Activated naive CD4-positive, alpha-beta T cell treated with anti-CD3 and anti-CD28 coated beads, Interleukin-2, amount 10 ng/mL, durations not matched to agents 5 hours and 36 hours (primary cell): ENCODE results near the gene MYO15A. TPM values are rescaled to one million over a fixed set of nuclear protein-coding genes. Genes with fewer than 3 reads are reported as not detected.

ENCODE experiments used
- total RNA-seq, 2 experiments: library from RNA; stranded (reverse); gene quantifications; one replicate each; pipeline ENCODE4 v1.2.3, GENCODE V29; 2021

The MYO15A gene, protein sequence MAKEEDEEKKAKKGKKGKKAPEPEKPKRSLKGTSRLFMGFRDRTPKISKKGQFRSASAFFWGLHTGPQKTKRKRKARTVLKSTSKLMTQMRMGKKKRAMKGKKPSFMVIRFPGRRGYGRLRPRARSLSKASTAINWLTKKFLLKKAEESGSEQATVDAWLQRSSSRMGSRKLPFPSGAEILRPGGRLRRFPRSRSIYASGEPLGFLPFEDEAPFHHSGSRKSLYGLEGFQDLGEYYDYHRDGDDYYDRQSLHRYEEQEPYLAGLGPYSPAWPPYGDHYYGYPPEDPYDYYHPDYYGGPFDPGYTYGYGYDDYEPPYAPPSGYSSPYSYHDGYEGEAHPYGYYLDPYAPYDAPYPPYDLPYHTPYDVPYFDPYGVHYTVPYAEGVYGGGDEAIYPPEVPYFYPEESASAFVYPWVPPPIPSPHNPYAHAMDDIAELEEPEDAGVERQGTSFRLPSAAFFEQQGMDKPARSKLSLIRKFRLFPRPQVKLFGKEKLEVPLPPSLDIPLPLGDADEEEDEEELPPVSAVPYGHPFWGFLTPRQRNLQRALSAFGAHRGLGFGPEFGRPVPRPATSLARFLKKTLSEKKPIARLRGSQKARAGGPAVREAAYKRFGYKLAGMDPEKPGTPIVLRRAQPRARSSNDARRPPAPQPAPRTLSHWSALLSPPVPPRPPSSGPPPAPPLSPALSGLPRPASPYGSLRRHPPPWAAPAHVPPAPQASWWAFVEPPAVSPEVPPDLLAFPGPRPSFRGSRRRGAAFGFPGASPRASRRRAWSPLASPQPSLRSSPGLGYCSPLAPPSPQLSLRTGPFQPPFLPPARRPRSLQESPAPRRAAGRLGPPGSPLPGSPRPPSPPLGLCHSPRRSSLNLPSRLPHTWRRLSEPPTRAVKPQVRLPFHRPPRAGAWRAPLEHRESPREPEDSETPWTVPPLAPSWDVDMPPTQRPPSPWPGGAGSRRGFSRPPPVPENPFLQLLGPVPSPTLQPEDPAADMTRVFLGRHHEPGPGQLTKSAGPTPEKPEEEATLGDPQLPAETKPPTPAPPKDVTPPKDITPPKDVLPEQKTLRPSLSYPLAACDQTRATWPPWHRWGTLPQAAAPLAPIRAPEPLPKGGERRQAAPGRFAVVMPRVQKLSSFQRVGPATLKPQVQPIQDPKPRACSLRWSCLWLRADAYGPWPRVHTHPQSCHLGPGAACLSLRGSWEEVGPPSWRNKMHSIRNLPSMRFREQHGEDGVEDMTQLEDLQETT (N-terminal part only)
- under 1 TPM; 0.38 to 0.55 TPM for total RNA-seq

DNA sequence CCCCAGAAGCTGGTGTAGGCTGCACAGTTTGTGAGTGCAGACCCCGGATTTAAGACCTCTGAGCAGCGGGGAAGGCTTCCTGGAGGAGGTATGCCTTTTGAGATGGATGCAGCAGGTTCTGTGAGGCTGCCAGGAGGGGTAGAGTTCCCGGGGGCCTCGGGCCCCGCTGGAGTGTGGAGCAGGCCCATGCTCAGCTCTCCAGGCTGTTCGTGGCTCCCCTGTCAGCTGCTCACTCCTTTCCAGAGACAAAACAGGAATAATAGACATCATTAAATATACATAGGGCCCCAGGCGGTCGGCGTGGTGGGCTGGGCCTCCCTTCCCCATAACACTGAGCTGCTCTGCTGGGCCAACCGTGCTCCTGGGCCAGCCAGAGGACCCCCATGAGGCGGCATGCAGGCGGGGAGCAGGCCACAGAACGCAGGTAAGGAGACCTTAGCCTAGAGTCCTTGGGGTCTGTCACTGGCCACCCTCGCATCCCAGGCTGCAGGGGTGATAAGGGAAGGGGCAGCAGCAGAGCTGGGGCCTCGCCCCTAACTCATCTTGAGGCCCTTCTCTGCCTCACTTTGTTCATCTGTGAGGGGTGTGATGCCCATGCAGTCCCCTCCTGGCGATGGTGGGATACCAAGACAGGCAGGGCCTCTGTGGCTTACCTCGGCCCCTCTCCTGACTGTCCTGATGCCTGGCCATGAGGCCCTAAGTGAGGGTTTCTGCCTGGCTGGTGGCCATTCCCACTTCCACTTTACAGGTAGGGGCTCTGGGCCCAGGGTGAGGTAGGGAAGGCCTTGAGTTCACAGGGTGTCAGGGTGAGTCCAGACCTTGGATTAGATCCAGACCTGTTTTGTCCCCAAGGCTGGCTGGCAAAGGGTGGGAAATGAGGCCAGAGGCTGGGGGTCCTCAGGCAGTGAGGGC is at the start of gene MYO15A:
Gene MYO15A (plus strand): TSS at position 356 of the 912 bp plus-strand sequence. CDS start 10,045 bp downstream, outside the sequence.

DNA sequence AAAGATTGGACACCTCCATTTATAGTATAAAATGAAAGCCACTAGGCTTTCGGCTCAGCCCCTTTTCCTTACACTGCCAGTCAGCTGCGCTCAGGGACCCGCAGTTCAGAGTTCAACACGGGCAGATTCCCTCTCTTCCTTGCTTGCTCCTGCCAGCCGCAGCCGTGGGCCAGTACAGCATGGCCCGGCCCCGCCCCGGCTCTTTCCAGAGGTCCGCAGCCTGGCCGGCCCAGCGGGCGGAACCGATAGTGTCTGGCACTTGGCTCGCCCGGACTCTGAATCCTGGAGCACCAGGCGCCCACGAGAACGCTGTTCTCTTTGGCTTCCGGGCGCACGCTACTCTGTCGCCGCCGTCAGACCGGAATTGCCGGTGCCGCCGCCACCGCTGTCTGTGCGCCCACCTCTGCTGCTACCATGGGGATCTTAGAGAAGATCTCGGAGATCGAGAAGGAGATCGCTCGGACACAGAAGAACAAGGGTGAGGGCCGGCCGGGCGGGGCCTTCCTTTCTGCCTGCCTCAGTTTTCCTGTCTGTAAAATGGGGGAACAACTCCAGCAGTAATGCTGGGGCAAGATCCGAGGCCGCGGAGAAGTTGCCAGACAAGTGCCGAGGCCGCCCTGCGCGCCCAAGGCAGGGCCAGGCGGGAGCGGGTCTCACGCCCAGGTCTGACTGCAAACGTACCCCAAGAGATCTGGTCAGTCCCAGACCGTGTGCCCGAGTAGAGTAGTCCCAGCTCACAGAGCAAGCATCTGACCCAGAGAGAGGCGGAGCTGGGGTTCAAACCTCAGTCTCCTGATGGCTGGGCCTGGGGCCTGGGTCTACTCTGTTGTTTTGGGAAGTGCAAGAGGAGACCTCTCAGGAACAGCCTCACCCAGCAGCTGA is 20.7 kb upstream of the MYO15A start, which contains the start of gene DRG2:
Gene DRG2 (plus strand): TSS at position 339 of the 882 bp plus-strand sequence. CDS start 76 bp downstream, at position 415.

DNA sequence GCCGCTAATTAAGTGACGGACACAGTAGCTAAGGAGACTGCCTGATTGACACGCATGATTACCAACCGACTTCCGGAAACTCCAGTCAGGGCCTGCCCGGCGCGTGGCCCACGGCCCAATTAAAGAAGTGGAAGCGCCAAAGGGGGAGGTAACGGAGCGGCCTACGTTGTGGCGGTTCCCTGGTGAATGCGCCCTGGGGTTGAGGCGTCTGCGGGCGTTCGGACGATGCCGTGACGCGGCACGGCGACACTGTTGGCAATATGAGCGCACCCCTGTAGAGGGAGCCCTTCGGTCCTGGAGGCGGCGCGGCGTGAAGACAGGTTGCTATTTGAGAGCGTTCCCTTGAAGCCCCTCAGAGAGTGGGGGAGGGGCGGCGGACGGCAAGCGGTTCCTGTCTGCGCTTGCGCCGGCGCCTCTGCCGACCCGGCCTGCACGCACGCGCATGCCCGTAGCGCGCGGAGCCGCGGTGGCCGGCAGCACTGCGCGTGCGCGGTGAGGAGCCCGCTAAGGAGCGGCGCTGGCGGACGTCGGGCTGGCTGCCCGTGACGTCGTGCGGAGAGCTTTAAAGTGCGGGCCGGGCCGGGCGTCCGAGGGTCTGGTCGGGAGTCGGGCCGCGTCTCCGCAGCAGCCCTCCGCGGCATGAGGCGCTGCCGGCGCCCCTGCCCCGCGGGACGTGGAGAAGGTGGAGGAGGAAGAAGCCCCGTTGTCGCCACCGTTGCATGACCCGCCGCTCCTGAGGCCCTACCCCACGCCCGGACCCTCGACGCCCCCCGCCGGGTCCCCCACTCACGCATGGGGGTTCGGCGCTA is 75.0 kb downstream of the MYO15A start, which contains the start of gene ALKBH5:
Gene ALKBH5 (plus strand): TSS at position 495 of the 809 bp plus-strand sequence. CDS start 416 bp downstream, outside the sequence.

DNA sequence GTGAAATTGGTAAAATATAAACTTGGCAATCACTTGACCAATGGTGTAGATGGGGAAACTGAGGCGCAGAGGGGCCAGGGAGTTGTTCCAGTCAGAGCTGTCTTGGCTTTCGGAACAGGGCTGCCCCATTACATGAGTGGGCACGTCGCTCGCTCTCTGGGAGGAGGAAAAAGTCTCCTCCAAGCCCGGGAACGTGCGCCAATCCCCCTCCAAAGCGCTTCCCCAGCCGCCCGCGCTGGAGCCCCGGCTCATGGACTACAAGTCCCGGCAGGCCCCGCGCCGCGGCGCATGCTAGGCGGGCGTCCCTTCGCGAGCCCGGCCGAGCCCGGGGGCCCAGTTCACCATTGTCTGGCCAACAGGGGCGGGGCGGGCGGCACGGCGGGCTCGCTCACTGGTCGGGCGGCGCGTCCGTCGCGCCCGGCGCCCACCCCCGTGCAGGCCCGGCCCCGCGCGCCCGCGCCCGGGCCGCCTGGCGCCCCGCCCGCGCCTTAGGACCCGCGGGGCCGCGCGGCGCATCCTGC is 116.6 kb downstream of the MYO15A start, which contains the start of gene LLGL1:
Gene LLGL1 (plus strand): TSS at position 515 of the 521 bp plus-strand sequence. CDS start 48 bp downstream, outside the sequence.

Other genes with a start within 250 kb of the MYO15A start
- gene TOM1L2, start 136.4 kb upstream of the MYO15A start, total RNA-seq: 10 to 100 TPM; 40.0 to 46.8 TPM
- gene DRC3, start 135.9 kb upstream of the MYO15A start, total RNA-seq: not detected
- 10 to 100 TPM; 19.3 to 20.6 TPM for gene ATPAF2, start 69.6 kb upstream of the MYO15A start, total RNA-seq
- 10 to 100 TPM in 1 of 2 experiments, 1 to 10 TPM in 1; 9.7 to 10.4 TPM for gene GID4, start 69.3 kb upstream of the MYO15A start, total RNA-seq
- 10 to 100 TPM; 46.6 to 47.8 TPM for gene DRG2, start 20.8 kb upstream of the MYO15A start, total RNA-seq
- 100 to 1,000 TPM; 104 to 106 TPM for gene ALKBH5, start 75.1 kb downstream of the MYO15A start, total RNA-seq
- gene LLGL1, start 116.9 kb downstream of the MYO15A start, total RNA-seq: 10 to 100 TPM; 19.3 to 19.6 TPM
- gene FLII, start 150.0 kb downstream of the MYO15A start, total RNA-seq: 100 to 1,000 TPM; 307 to 321 TPM
- gene MIEF2, start 151.9 kb downstream of the MYO15A start, total RNA-seq: 10 to 100 TPM in 1 of 2 experiments, 1 to 10 TPM in 1; 8.2 to 10.3 TPM
- gene TOP3A, start 206.2 kb downstream of the MYO15A start, total RNA-seq: 10 to 100 TPM; 49.9 to 55.0 TPM
- gene SMCR8, start 206.5 kb downstream of the MYO15A start, total RNA-seq: 10 to 100 TPM; 24.2 to 26.2 TPM